Osteoblast (primary cell): ENCODE measurements around the gene PKP1. TPM values are rescaled to one million over a fixed set of nuclear protein-coding genes. Genes with fewer than 3 reads are reported as not detected.

Source experiments
- DNase-seq: peaks from one replicate; pipeline ENCODE4 v3.0.0; 2011; ENCODE audit warnings: low spot score, mixed read lengths; ENCODE audit not compliant: insufficient read length; ENCODE audit errors: missing footprints
- H2AFZ ChIP-seq: 2 replicates; pipeline ENCODE4 v1.6.0; 2011; ENCODE audit warnings: mild to moderate bottlenecking, low read length
- H3K27ac ChIP-seq: 2 replicates; pipeline ENCODE4 v1.5.1; 2011; ENCODE audit warnings: mild to moderate bottlenecking, low read depth, low read length, moderate library complexity
- H3K27me3 ChIP-seq: 2 replicates; pipeline ENCODE4 v1.6.0; 2012; ENCODE audit warnings: mild to moderate bottlenecking, control low read depth, inconsistent platforms, low read length, moderate library complexity; ENCODE audit not compliant: insufficient read depth
- H3K36me3 ChIP-seq: 2 replicates; pipeline ENCODE4 v1.5.1; 2011; ENCODE audit warnings: mild to moderate bottlenecking, low read length, control low read depth, moderate library complexity; ENCODE audit not compliant: insufficient read depth
- H3K4me1 ChIP-seq: 2 replicates; pipeline ENCODE4 v1.5.1; 2011; ENCODE audit warnings: mild to moderate bottlenecking, low read length, control low read depth, moderate library complexity; ENCODE audit not compliant: insufficient read depth
- H3K4me2 ChIP-seq: 2 replicates; pipeline ENCODE4 v1.6.0; 2011; ENCODE audit warnings: mild to moderate bottlenecking, low read length; ENCODE audit not compliant: insufficient read depth
- H3K4me3 ChIP-seq: fragments of 200-600 bp; sonication (generic); 3 replicates; pipeline ENCODE4 v1.5.1; 2012; ENCODE audit warnings: mild to moderate bottlenecking, low read length, inconsistent platforms; ENCODE audit not compliant: insufficient read depth
- H3K79me2 ChIP-seq: 2 replicates; pipeline ENCODE4 v1.6.0; 2012; ENCODE audit warnings: mild to moderate bottlenecking, low read length, control low read depth, inconsistent platforms; ENCODE audit not compliant: insufficient read depth
- H3K9me3 ChIP-seq: 2 replicates; pipeline ENCODE4 v1.5.1; 2011; ENCODE audit warnings: low read depth, low read length, control low read depth
- H4K20me1 ChIP-seq: 2 replicates; pipeline ENCODE4 v1.6.0; 2012; ENCODE audit warnings: mild to moderate bottlenecking, low read length, control low read depth; ENCODE audit not compliant: insufficient read depth
- total RNA-seq: library from RNA; depleted of rRNA; stranded (reverse); fragments of >200 nt; gene quantifications from 2 replicates; pipeline ENCODE4 v1.2.3, GENCODE V29; 2012
- TF ChIP-seq, protein P1 (sequence below): IDR thresholded peaks from 2 replicates; pipeline ENCODE4 v1.5.1; 2011; ENCODE audit warnings: mild to moderate bottlenecking, low read depth, low read length, moderate library complexity; ENCODE audit errors: extremely low read depth

PKP1 gene
- total RNA-seq, 1 donor, result under 0.01 TPM

DNA sequence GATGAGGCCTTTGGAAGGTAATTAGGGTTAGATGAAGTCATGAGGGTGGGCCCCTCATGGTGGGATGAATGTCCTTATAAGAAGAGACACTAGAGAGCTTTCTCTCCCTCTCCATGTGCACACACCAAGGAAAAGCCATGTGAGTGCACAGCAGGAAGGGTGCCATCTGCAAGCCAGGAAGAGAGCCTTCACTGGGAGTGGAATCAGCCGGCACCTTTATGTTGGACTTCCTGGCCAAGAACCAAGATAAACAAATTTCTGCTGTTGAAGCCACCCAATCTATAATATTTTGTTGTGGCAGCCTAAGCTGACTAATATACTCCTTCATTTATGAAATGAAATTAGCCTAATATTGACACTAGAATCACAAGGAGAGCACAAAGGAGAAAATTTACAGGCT, 38.2 kb upstream of the PKP1 start:
- no peaks in the 10 kb centered on the region for H3K36me3 ChIP-seq
- no peak overlapping the region for H3K4me3 ChIP-seq
- H2AFZ ChIP-seq, result no peak overlapping the region
- H3K9me3 ChIP-seq, result no peaks in the 10 kb centered on the region
- no peak overlapping the region for H3K27ac ChIP-seq
- no peak for DNase-seq
- H3K4me2 ChIP-seq, result no peak overlapping the region
- H3K79me2 ChIP-seq, result no peaks in the 10 kb centered on the region
- TF ChIP-seq, protein P1, sequence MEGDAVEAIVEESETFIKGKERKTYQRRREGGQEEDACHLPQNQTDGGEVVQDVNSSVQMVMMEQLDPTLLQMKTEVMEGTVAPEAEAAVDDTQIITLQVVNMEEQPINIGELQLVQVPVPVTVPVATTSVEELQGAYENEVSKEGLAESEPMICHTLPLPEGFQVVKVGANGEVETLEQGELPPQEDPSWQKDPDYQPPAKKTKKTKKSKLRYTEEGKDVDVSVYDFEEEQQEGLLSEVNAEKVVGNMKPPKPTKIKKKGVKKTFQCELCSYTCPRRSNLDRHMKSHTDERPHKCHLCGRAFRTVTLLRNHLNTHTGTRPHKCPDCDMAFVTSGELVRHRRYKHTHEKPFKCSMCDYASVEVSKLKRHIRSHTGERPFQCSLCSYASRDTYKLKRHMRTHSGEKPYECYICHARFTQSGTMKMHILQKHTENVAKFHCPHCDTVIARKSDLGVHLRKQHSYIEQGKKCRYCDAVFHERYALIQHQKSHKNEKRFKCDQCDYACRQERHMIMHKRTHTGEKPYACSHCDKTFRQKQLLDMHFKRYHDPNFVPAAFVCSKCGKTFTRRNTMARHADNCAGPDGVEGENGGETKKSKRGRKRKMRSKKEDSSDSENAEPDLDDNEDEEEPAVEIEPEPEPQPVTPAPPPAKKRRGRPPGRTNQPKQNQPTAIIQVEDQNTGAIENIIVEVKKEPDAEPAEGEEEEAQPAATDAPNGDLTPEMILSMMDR, result no peak
- no peaks in the 10 kb centered on the region for H4K20me1 ChIP-seq
- H3K4me1 ChIP-seq, result no peaks in the 10 kb centered on the region
- H3K27me3 ChIP-seq, result peaks cover 73% of the 10 kb centered on the region

DNA sequence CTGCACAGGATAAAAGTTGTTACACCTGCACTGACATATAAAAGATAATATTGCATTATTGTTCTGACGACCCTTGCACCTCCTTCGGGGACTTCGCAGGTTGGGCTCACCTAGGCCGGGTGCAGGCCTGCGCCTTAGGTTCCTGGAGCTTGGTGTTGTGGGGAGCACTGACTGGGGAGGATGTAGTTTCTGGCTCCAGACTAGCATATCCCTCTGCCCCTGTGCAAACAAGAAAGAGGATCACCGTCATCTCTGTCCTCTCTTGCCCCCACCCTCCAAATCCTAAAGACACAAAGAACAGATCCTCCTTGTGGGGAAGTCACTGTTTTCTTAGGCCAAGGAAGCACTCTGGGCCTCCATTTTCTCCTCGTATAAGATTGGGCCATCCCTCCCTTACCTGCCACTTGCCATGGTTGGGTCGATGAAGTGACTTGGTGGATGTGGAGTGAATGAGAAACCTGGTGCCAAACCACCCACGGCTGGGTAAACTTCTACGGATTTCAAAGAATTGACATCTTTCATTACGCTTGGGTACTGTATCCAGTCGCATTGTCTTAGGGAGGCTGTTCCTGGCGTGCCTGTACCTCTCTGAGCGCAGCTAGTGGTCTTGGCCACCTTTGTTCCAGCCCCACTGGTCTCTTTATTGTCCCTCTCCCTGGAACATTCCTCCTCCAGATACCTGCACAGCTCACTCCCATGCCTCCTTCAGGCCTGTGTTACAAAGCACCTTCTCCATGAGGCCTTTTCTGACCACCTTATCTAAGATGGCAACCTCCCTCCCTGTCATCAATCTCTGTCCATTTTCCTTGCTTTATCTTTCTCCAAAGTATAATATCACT, 34.4 kb upstream of the PKP1 start:
- DNase-seq, result no peak
- Histone ChIP-seq H3K27ac (no peak overlapping the region), H3K27me3 (peaks cover 43% of the 10 kb centered on the region)

DNA sequence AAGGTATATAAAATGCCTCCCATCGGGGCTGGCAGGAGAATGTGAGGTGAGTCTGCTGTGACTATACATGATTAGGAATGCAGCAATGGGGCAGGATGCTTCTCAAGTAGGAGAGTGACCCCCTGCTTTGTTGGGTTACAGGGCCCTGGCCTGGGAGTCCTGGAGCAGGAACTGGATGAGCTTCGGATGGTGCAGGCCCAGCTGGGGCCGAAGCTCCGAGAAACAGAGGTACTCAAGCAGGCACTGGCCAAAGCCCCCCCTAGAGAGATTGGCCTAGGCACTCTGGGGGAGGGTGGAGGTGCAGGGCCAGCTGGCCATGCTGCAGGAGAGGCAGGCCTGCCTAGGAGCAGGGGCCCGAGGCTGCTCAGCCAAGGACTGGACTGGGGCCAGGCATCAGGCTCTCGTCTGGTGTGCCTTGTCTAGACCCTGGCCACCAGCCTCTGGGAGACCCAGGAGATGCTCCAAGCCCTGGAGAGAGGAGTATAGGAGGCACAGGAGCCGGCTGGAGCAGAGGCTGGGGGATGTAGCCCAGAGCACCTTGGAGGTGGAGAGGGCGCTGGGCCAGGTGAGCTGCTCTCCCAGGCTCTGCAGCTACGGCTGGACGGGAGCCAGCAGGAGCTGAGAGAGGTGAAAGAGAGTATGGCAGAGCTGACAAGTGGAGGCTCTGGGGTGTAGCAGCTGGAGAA, 32.8 kb upstream of the PKP1 start:
- H3K4me3 ChIP-seq, result no peak overlapping the region
- TF ChIP-seq, protein P1, result no peak
- H3K9me3 ChIP-seq, result no peaks in the 10 kb centered on the region
- H3K27me3 ChIP-seq, result peaks cover 28% of the 10 kb centered on the region
- no peaks in the 10 kb centered on the region for H3K79me2 ChIP-seq
- H4K20me1 ChIP-seq, result no peaks in the 10 kb centered on the region
- no peak overlapping the region for H3K27ac ChIP-seq
- H2AFZ ChIP-seq, result no peak overlapping the region
- DNase-seq, result no peak
- H3K4me1 ChIP-seq, result no peaks in the 10 kb centered on the region
- H3K36me3 ChIP-seq, result no peaks in the 10 kb centered on the region
- H3K4me2 ChIP-seq, result no peak overlapping the region

More for the DNA sequence above, 34.4 kb upstream of the PKP1 start:
- no peaks in the 10 kb centered on the region for H4K20me1 ChIP-seq
- H3K4me1 ChIP-seq, result no peaks in the 10 kb centered on the region
- no peaks in the 10 kb centered on the region for H3K79me2 ChIP-seq
- no peaks in the 10 kb centered on the region for H3K9me3 ChIP-seq
- H3K4me2 ChIP-seq, result no peak overlapping the region
- no peak overlapping the region for H2AFZ ChIP-seq
- no peak overlapping the region for H3K4me3 ChIP-seq
- TF ChIP-seq, protein P1, result no peak
- H3K36me3 ChIP-seq, result no peaks in the 10 kb centered on the region

DNA sequence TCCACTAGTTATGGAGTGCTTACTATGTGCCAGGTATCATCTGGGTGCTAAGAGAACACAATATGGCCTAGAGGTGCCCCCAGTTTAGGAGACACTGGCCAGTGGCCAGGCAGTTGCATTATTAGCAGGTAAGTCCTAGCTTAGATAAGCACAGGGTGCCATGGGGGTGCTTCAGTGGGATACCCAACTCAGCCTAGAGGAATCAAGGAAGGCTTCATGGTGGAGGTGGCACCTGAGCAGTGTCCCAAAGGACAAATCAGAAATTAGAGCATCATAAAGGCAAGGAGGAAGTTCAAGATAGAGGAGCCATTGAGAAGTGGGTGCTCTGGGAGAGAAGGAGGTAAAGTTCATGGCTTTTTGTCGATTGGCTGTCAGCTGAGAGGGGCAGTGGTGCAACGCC, 31.9 kb upstream of the PKP1 start:
- DNase-seq, result no peak
- Histone ChIP-seq H3K9me3 (no peaks in the 10 kb centered on the region), H2AFZ (no peak overlapping the region), H3K36me3 (no peaks in the 10 kb centered on the region), H3K27ac (no peak overlapping the region), H3K4me2 (no peak overlapping the region), H3K4me3 (no peak overlapping the region), H3K4me1 (no peaks in the 10 kb centered on the region), H3K27me3 (peaks cover 19% of the 10 kb centered on the region), H4K20me1 (no peaks in the 10 kb centered on the region), H3K79me2 (no peaks in the 10 kb centered on the region)
- TF ChIP-seq, protein P1, result no peak
